NCI-H748 (cell line): ENCODE measurements around the gene CCT7.
"Not testable (repeated sequence)": the region's sequence is repeated elsewhere in the genome, so short reads cannot be mapped to it uniquely, and the experiment has no call there.

Experiments
- DNase-seq: peaks from one replicate; lab custom pipeline; 2025; ENCODE audit not compliant: unreplicated experiment; lab: John Stamatoyannopoulos, UW

The CCT7 gene

GRCh38 chr2:73233932-73234832 is at the start of gene CCT7:
CCT7 (plus strand) TSS chr2:73234308; CDS start chr2:73234379, 71 bp downstream.
- peak; percentile 92 for DNase-seq

GRCh38 chr2:73185965-73186364 is 48.1 kb upstream of the CCT7 start:
- DNase-seq = no peak

GRCh38 chr2:73187549-73187948 is 46.6 kb upstream of the CCT7 start:
- no peak for DNase-seq

GRCh38 chr2:73197579-73197978 is 36.5 kb upstream of the CCT7 start:
- DNase-seq = no peak

- DNase-seq = not testable (repeated sequence)
Measured at GRCh38 chr2:73200281-73200680, 33.8 kb upstream of the CCT7 start.

GRCh38 chr2:73202156-73203054 is 31.7 kb upstream of the CCT7 start, which contains the start of gene NOTO:
NOTO (plus strand) TSS chr2:73202574; CDS start chr2:73202667, 93 bp downstream.
- DNase-seq = peak; percentile 49

GRCh38 chr2:73203055-73203681 is 30.9 kb upstream of the CCT7 start:
- DNase-seq = peak; percentile 57

- no peak for DNase-seq
Measured at GRCh38 chr2:73205611-73206010, 28.5 kb upstream of the CCT7 start.

- no peak for DNase-seq
Measured at GRCh38 chr2:73208258-73208657, 25.9 kb upstream of the CCT7 start.

- DNase-seq = no peak
Measured at GRCh38 chr2:73210019-73210418, 24.1 kb upstream of the CCT7 start.

- DNase-seq = no peak
Measured at GRCh38 chr2:73210696-73211095, 23.4 kb upstream of the CCT7 start.

- DNase-seq = no peak
Measured at GRCh38 chr2:73212098-73212447, 22.0 kb upstream of the CCT7 start.

GRCh38 chr2:73212448-73213176 is 21.5 kb upstream of the CCT7 start:
- peak; percentile 62 for DNase-seq

- peak; percentile 74 for DNase-seq
Measured at GRCh38 chr2:73214120-73215035, 19.7 kb upstream of the CCT7 start, which contains the start of gene SMYD5. SMYD5 (plus strand) TSS chr2:73214245; CDS start chr2:73214267, 22 bp downstream.

- no peak for DNase-seq
Measured at GRCh38 chr2:73215254-73215653, 18.9 kb upstream of the CCT7 start.

GRCh38 chr2:73217160-73217559 is 16.9 kb upstream of the CCT7 start:
- DNase-seq = no peak

GRCh38 chr2:73217826-73218225 is 16.3 kb upstream of the CCT7 start:
- no peak for DNase-seq

- no peak for DNase-seq
Measured at GRCh38 chr2:73218298-73218697, 15.8 kb upstream of the CCT7 start.

- no peak for DNase-seq
Measured at GRCh38 chr2:73223821-73224220, 10.3 kb upstream of the CCT7 start.
